GM18499 (cell line): ENCODE results near the gene CTNNA2.

Experiments used
- ATAC-seq: cut with Tn5 transposase; IDR thresholded peaks from one replicate; pipeline ENCODE4 v1.9.1; 2021; ENCODE audit warnings: moderate number of reproducible peaks; ENCODE audit not compliant: insufficient read depth, unreplicated experiment

CTNNA2 gene

DNA sequence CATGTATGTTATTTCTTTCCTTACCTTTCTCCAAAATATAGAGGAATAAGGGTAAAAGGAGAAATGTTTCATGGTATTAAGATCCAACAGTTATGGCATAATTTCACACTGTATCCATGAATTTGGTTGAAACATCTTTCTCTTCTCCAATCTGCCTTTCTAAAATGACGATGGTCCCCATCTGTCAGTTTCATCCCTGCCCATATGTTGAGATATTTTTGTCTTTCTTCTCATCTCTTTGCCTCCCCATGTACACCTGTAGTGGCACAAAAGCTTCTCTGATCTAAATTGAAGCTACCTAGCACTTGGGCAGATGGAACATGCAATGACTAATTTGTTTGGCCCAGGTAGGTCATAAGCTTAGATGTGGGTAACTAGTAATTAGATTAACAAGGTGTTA is 882.4 kb downstream of the CTNNA2 start:
- no peak for ATAC-seq

- no peak for ATAC-seq
Observed at GRCh38 chr2:80396276-80396675, 883.4 kb downstream of the CTNNA2 start.

GRCh38 chr2:80403081-80403480 is 890.2 kb downstream of the CTNNA2 start:
- no peak for ATAC-seq

DNA sequence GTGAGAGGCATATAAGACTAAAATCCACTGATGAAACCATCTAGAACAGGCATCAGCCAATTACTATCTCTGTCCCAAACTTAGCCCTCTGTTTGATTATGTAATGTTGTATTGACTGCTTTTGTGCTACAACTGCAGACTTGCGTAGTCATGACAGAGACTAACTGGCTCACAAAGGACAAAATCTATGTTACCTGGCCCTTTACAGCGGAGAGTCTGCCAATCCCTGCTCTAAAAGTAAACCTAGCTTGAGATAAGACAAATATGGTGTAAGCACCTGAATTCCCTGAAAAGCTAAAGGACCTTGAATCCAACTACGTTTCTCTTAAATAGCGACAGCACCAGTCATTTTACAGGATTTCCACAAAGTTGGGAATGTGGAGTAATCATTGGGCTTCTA is 894.5 kb downstream of the CTNNA2 start:
- ATAC-seq = no peak

- no peak for ATAC-seq
Observed at GRCh38 chr2:80410346-80410745, 897.5 kb downstream of the CTNNA2 start.

- no peak for ATAC-seq
Observed at GRCh38 chr2:80413136-80413535, 900.3 kb downstream of the CTNNA2 start.

DNA sequence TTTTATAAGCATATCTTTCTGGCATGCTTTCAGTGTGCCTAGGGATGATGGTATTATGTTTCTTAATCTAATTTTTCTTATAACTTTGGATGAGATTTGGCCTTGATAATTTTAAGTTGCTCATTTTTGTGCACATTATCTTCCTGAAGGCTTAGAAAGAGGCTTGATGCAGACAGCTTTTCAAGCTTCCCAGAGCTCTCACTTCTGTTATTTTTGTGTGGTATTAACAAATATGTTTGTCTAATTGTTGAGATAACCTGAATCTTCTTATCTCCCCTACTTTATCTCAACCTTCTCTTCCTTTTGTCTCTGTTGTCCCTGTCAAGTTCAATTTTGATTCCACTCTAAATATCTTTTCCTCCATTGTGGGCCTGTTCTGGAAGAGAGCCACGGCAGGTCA is 904.9 kb downstream of the CTNNA2 start:
- ATAC-seq = no peak

DNA sequence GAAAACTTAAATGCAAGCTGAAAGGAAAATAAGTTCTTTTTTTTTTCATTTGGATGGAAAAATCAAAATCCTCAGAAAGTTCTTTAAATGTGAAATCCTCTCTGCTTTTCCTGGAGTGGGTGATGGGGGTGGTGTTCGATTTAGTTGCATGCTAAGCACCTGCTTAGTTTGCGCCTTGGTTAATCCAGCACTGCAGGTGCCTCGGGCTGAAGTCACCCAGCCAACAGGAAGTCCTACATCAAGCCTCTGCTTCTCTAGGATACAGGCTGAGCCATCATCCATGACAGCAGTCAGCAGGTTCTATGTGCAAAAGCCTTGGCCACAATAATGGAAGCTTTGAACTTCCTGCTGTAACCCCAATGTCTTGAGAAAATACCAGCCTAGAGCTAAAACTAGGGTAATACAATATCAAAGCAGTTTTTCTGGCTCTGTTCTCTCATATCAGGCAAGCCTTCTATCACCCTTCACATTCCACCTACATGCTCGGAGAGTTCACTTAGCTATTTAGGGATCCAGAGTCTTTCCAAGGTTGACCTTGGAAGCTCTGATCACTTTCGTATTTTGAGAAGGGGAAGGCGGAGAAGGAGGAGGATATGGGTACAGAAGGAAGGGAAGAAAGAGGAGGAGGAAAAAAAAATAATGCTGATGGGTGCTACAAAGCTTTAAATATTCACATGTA is 907.8 kb downstream of the CTNNA2 start:
- no peak for ATAC-seq

DNA sequence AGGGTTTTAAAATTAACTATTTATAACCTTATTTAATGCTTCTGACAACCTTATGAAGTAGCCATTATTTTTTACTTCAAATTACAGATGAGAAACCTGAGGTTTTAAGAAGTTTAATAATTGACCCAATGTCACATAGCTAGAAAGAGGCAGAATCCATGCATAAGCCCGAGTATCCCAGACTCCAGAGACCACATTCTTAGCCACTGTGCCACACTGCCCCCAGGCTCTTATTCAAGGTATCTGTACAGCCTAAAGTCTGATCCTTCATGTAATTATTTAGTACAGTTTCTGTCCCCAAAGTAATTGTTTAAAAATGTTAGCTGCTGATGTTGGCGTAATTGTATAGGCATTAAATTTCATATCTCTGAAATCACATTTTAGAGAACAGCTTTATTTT is 916.4 kb downstream of the CTNNA2 start:
- no peak for ATAC-seq

DNA sequence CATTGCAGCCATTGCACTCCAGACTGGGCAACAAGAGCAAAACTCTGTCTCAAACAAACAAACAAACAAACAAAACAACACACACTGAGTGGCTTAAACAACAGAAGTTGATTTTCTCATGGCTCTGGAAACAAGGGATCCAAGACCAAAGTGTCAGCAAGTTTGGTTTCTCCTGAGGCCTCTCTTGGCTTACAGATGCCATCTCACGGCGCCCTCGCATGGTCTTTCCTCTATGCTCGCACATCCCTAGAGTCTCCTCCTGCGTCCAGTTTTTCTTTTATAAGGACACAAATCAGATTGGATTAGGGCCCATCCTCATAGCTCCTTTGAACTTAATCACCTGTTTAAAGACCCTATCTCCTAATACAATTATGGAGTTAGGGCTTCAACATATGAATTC is 925.1 kb downstream of the CTNNA2 start:
- no peak for ATAC-seq

DNA sequence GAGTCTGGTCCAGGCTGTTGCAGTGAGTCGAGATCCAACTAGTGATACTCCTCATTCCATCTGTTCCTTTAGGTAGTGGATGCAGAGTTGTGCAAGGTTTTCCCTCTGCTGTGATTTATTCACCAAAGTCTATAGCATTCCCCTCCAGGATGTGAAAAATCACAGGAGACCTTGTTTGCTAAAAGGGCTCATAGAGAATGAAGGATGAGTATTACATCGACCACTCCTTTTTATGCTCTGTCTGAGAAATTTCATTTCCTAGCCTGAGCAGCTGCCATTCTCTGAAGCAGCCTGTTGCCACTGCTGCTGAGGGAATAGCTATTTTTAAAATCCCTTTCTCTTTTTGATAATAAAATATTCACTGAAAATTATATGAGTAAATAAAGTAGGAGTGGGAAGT is 925.8 kb downstream of the CTNNA2 start:
- ATAC-seq = no peak

DNA sequence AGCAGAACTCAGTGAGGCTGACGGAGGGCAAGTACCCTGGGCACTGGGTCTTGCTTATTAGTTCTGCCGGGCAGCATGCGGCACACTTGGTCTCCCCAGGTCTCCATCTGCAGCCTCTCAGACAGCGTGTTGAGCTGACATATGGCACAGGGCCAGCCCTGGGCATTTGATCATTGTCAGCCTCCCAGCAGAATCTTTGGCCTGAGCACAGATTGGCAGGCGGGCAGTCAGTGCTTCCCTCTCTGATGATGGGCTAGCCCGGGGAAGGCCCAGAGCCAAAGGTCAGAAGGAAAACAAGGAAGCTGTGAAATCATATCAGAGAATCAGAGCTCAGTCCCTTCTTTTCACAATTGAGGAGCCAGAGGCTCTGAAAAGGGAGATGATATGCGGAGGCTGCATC is 941.8 kb downstream of the CTNNA2 start:
- no peak for ATAC-seq

DNA sequence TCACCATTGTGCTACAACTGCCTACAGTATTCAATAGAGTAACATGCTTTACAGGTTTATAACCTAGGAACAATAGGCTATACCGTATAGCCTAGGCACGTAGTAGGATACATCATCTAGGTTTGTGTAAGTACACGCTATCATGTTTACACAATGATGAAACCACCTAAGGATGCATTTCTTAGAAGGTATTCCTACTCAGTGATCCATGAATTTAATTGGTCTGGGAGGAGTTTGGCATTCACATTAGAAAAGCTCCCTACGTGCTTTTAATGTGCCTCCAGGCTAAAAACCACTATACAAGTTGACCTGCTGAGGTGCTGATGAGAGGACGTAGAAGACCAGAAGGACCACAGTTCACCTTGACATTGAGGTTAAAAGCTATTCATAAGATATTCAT is 946.2 kb downstream of the CTNNA2 start:
- ATAC-seq = no peak

DNA sequence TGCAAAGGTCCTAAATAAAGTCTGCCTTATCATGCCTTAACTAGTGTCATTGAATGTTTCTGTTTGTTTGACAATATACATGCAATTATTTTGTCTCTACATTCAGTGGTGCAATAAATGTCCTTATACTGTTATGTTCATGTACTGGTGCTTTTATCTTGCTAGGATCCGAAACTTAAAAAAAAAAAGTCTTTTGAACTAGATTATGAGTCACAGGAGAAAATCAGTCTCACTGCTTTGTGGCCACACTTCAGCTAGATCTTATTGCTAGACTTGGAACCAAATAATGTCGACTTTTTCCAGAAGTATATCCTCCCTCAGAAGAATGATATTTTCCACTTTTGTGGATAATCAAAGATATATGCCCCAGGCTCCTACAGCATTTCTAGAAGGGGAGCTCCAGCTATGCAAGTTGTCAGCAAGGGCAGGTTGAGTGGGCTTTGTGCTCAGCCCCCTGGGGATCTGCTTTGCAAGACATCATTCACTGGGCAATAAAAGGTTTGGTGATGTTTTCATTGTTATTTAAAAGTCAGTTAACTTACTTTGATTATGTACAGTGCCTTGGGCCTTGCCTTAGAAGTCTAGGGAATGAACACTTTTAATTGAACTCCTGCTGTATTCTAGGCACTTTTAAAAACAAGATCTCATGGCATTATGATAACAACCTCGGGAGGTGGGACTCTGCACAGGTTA is 948.8 kb downstream of the CTNNA2 start:
- no peak for ATAC-seq

- ATAC-seq = no peak
Observed at GRCh38 chr2:80462654-80463053, 949.8 kb downstream of the CTNNA2 start.

DNA sequence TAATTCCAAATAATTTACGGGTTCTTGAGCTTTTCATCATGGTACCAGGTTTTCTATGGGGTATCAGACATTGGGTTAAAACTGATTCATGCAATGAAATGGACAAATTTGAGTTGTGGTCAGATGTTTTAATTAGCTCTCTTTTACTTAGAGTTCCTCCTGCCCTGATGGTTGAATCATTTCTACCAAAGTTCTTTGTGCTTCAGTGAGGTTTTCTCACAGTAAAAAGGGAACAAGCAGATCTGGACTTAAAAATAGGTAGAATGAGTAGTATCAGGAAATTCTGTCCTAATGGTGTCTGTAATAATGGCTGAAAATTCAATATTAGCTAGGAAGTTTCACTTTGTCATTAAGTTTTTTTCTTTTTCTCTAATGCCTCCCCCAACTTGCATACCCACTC is 951.4 kb downstream of the CTNNA2 start:
- ATAC-seq = no peak

GRCh38 chr2:80467262-80467811 is 954.5 kb downstream of the CTNNA2 start:
- ATAC-seq = no peak

GRCh38 chr2:80469428-80469827 is 956.6 kb downstream of the CTNNA2 start:
- ATAC-seq = no peak

DNA sequence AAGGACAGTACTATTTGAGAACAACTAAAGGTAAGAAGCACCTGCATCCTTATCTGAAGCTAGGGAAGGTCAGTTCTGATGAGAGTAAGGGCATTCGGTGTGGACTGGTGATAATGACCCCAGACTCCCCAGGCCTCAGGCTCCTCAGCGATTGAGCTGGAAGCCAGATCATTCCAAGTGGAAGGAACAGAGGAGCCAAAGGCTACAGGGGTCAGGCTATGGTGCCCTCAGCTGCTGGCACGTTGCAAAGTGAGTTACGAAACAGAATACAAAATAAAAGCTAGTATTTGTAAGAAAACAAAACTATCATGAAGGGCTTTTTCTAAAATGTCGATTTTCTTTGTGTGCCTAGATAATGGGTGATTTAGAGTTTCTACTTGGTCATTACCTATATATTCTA is 960.2 kb downstream of the CTNNA2 start:
- ATAC-seq = no peak

GRCh38 chr2:80473796-80474195 is 960.9 kb downstream of the CTNNA2 start:
- ATAC-seq = no peak

DNA sequence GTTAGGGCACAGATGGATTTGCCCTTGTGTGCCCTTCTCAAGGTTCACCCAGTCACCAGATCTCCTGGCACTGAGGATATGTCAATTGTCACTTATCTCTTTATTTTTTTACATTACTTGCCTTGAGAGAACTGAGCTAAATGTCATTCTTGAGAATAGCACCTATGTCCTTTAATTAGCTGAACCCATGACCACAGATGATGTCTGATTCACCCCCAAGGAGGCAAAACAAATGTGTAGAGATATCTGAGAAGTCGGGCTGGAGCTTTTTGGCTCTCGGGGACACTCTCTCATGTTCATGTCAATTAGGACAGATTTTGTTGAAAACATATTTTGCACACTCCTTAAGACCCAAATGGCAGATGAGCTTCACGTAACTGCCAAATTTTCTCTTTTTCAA is 963.1 kb downstream of the CTNNA2 start:
- ATAC-seq = no peak

- no peak for ATAC-seq
Observed at GRCh38 chr2:80476535-80477117, 963.8 kb downstream of the CTNNA2 start.
